GM12872 (cell line): ENCODE data around the gene CCDC181.

Source experiments
- CTCF ChIP-seq: IDR thresholded peaks from 3 replicates; pipeline ENCODE4 v1.5.1; 2011; ENCODE audit warnings: low read depth, mild to moderate bottlenecking, low read length, moderate library complexity; ENCODE audit not compliant: insufficient read depth

Gene CCDC181

GRCh38 chr1:169390303-169390702 lies 37.0 kb downstream of the CCDC181 start:
- TF ChIP-seq CTCF: no peak

GRCh38 chr1:169387399-169387798 lies 39.9 kb downstream of the CCDC181 start:
- no peak for TF ChIP-seq CTCF

DNA sequence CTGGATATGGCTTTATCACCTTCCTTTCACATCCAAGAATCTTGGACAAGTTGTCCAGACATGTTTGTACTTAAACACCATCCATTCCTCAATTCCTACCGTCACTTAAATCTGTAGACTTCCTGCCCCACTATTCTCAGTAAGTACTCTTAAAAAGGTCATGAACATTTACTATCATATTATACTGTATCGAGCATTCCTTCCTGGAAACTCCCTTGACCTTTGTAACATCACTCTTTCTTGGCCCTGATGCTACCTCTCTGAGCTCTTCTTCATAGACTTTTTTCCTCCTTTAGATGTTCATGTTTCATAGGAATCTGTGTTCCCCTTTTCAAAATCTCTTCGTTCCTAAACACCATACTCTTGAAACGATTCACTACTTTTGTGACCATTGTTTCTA lies 43.8 kb downstream of the CCDC181 start:
- TF ChIP-seq CTCF: no peak

- TF ChIP-seq CTCF: no peak
These were observed 46.1 kb downstream of the CCDC181 start for GRCh38 chr1:169381162-169381561.

DNA sequence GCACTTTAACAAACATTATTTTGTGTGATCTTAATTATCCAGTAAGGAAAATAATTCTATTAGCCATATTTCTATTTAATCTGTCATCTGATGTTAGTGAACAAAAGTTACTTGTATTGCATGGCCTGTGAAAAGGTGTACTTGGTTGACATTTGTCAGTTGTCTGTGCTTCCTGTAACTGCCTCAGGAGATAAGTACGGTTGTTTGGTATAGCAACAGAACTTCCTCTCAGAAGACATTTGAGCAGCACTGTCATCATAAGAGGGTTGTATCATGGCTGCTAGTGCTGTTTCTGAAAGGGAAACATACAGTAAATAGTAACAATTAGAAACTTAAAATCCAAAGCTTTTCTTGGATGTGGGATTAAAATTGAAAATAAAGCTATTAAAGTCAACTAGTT lies 55.9 kb downstream of the CCDC181 start:
- no peak for TF ChIP-seq CTCF

GRCh38 chr1:169368406-169368769 lies 58.9 kb downstream of the CCDC181 start:
- no peak for TF ChIP-seq CTCF

DNA sequence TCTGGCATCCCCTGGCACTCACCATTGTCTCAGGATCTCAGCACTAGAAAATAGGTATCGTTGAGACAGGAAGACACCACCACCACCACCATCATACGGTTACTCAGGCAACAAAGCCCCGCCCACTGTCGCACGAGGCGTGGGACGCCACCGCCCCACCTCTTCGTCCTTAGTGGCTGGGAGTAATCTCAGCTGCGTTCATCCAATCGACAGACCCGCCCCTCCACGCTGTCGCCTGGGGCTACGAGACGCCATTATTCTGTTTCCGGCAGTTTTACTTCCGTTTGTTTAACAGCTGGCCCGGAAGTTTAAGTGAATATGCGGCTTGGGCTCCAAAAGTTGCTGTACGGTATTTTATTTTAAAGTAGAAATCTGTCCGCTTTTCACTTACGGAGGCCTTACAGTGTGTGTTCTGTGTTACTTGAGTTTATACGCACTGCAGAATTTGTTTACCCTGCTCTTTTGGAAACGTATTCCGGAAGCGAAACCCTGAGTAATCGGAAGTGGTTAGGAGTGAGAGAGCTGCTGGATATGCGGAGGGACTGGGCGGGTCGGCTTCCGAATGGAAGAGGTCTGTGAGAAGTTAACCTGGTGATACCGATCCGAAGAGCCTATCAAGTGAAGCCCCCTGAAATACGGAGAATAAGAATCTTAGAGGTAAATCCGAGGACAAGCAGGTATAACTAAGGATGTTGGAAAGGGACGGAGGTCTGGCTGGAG lies 59.4 kb downstream of the CCDC181 start, which contains the start of the genes BLZF1 and NME7:
Gene BLZF1, plus strand, starts transcription at position 510 of the 720 bp plus-strand sequence. CDS start 1,328 bp downstream, outside the sequence.
Gene NME7, minus strand, starts transcription at position 112 of the 720 bp plus-strand sequence. Its CDS starts 87 bp downstream, at position 25.
- TF ChIP-seq CTCF: no peak
